ENCODE data around the gene PTPRA. TPM values are rescaled to one million over a fixed set of nuclear protein-coding genes. Genes with fewer than 3 reads are reported as not detected.

The PTPRA gene
- total and polyA plus RNA-seq, 9 of the 15 experiments (the other 6 are each of a cell fraction or from before 2014, with no cell fraction given): 3.4 to 80.5 (median 28.0) TPM

GRCh38 chr20:2978519-2978918 is 105.2 kb downstream of the PTPRA start:
- ChIA-PET CTCF (ENCODE audit: low intra/inter-chr PET ratio) (no interaction called here), POLR2A (no interaction called here)
- H3K4me3 ChIP-seq: no peak overlapping the region
- no peaks in the 10 kb centered on the region for H4K20me1 ChIP-seq (replicated peaks; ENCODE audit: control insufficient read depth, insufficient read depth, low read length)
- 92% methylated on average over 4 of the region's 4 CpGs for WGBS (ENCODE audit: insufficient coverage, low coverage, missing lambda C conversion rate)
- ATAC-seq (no peak), DNase-seq (ENCODE audit: extremely low read depth in 1 of 4, low spot score in 3 of 4) (no peak), FAIRE-seq (no peak)
- in situ Hi-C loops (cut with MboI) (no loop called here), intact Hi-C loops (cut with micrococcal nuclease) (no loop called here)
- no peaks in the 10 kb centered on the region for H3K27me3 ChIP-seq (ENCODE audit: control insufficient read depth in 2 of 2, insufficient read depth in 2 of 2, low read length in 2 of 2)
- peaks cover 18% of the 10 kb centered on the region; the same call in 2 of the 3 replicates for H3K36me3 ChIP-seq (ENCODE audit: control insufficient read depth, insufficient read depth, low read length)
- TF ChIP-seq RBM14 (IDR thresholded peaks at IDR 0.05; ENCODE audit: borderline replicate concordance, insufficient read depth, low read depth, low read length): no peak
- H3K9me1 ChIP-seq (ENCODE audit: control insufficient read depth, insufficient read depth, low read length): no peaks in the 10 kb centered on the region
- H3K4me2 ChIP-seq (ENCODE audit: insufficient read depth, low read length): no peak overlapping the region
- BruUV-seq (replicated peaks): no TSS peak
- H3K9ac ChIP-seq (ENCODE audit: insufficient read depth in 1 of 2, low read depth in 2 of 2, low read length in 2 of 2): no peak overlapping the region
- no peak overlapping the region for H2AFZ ChIP-seq (ENCODE audit: low read depth, low read length)
- no peaks in the 10 kb centered on the region for H3K9me3 ChIP-seq (replicated peaks; ENCODE audit: control insufficient read depth, insufficient read depth, low read depth, low read length)
- H3K79me2 ChIP-seq (ENCODE audit: control insufficient read depth, insufficient read depth, low read length): peaks cover 8% of the 10 kb centered on the region
- no peak overlapping the region for H3K27ac ChIP-seq (ENCODE audit: extremely low read depth, low read depth, low read length)
- no peaks in the 10 kb centered on the region for H3K4me1 ChIP-seq (replicated peaks in 1 of 2; ENCODE audit: control insufficient read depth in 2 of 2, insufficient read depth in 2 of 2, low read length in 2 of 2)

GRCh38 chr20:2981646-2982045 is 108.4 kb downstream of the PTPRA start:
- Histone ChIP-seq H2AFZ (ENCODE audit: low read depth, low read length) (no peak overlapping the region), H3K27ac (ENCODE audit: extremely low read depth, low read depth, low read length) (no peak overlapping the region), H3K9me1 (ENCODE audit: control insufficient read depth, insufficient read depth, low read length) (no peaks in the 10 kb centered on the region), H3K4me3 (no peak overlapping the region), H3K36me3 (ENCODE audit: control insufficient read depth, insufficient read depth, low read length) (peaks cover 33% of the 10 kb centered on the region), H3K27me3 (ENCODE audit: control insufficient read depth in 2 of 2, insufficient read depth in 2 of 2, low read length in 2 of 2) (no peaks in the 10 kb centered on the region), H3K4me2 (ENCODE audit: insufficient read depth, low read length) (no peak overlapping the region), H3K9me3 (replicated peaks; ENCODE audit: control insufficient read depth, insufficient read depth, low read depth, low read length) (no peaks in the 10 kb centered on the region), H3K4me1 (replicated peaks in 1 of 2; ENCODE audit: control insufficient read depth in 2 of 2, insufficient read depth in 2 of 2, low read length in 2 of 2) (no peaks in the 10 kb centered on the region), H3K9ac (ENCODE audit: insufficient read depth in 1 of 2, low read depth in 2 of 2, low read length in 2 of 2) (no peak overlapping the region; a peak in 1 of 4 replicates), H3K79me2 (ENCODE audit: control insufficient read depth, insufficient read depth, low read length) (peaks cover 8% of the 10 kb centered on the region), H4K20me1 (replicated peaks; ENCODE audit: control insufficient read depth, insufficient read depth, low read length) (no peaks in the 10 kb centered on the region)
- POLR2A ChIA-PET: no interaction called here
- DNase-seq (ENCODE audit: extremely low read depth in 1 of 4, low spot score in 3 of 4) (no peak), FAIRE-seq (no peak), ATAC-seq (no peak)
- CTCF ChIA-PET (ENCODE audit: low intra/inter-chr PET ratio): no interaction called here
- intact Hi-C loops (cut with micrococcal nuclease) (loop anchor here (5.0 kb wide), 1 partner anchor 69 kb away; no protein-coding TSS in a partner anchor), in situ Hi-C loops (cut with MboI) (no loop called here)
- TF ChIP-seq HEY1 (CRISPR knock-in tag; IDR thresholded peaks at IDR 0.05; ENCODE audit: borderline replicate concordance) (no peak), ELF1 (tag; IDR thresholded peaks at IDR 0.05) (no peak), MCM2 (IDR thresholded peaks at IDR 0.05; ENCODE audit: low read depth) (no peak)
- TF ChIP-seq, protein P1, sequence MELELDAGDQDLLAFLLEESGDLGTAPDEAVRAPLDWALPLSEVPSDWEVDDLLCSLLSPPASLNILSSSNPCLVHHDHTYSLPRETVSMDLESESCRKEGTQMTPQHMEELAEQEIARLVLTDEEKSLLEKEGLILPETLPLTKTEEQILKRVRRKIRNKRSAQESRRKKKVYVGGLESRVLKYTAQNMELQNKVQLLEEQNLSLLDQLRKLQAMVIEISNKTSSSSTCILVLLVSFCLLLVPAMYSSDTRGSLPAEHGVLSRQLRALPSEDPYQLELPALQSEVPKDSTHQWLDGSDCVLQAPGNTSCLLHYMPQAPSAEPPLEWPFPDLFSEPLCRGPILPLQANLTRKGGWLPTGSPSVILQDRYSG (tag; conservative IDR thresholded peaks at IDR 0.05; ENCODE audit: low read depth): no peak
- 83% methylated on average over 3 of the region's 3 CpGs for WGBS (ENCODE audit: insufficient coverage, low coverage, missing lambda C conversion rate)
- BruUV-seq (replicated peaks): no TSS peak

All from K562 (cell line).